Measurements from ENCODE around the gene LASP1. TPM values are rescaled to one million over a fixed set of nuclear protein-coding genes. Genes with fewer than 3 reads are reported as not detected.

LASP1 gene
- total and polyA plus RNA-seq, 2 donors (not counting 3 experiments of a cell fraction or from before 2014, with no cell fraction given): 214 to 242 TPM

DNA sequence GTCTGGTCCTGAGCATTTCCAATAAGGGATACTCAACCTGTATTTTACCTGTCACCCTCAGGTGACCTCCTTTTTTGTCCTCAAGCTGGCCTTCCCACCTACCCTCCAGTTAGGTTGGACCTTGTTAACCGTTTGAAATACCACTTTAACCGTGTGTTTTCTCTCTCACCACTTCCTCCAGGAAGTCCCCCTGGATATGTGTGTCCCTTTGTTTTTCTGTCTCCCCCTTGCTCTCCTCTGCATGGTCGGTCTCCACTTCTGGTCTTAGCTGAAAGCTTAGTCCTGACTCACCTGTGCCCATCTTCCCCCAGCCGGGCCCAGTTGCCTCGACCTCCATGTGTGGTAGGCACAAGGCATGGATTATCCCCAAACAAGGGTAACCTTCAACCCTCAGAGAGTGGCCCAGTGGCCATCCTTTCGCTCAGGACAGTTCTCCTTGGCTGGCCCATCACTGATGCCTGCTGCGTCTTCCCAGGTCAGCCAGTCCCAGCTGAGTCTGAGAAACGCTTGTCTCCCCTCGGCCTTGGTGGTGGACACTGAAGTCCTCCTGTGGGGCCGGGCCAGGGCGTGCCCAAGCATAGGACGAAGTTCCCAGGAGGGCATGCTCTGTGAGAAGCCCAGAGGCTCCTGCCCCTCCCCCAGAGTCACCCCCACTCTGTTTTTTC is 20.0 kb downstream of the LASP1 start:
- Histone ChIP-seq H3K27me3 (ENCODE audit: control insufficient read depth in 2 of 2, insufficient read depth in 2 of 2, low read length in 2 of 2) (no peaks in the 10 kb centered on the region), H3K9ac (replicated peaks; ENCODE audit: extremely low read depth, insufficient read depth, low read length) (no peak overlapping the region), H3K9me3 (replicated peaks; ENCODE audit: control insufficient read depth, insufficient read depth, low read length) (no peaks in the 10 kb centered on the region), H3K27ac (ENCODE audit: insufficient read depth, low read depth, low read length) (no peak overlapping the region), H3K4me1 (ENCODE audit: control insufficient read depth, extremely low read depth, insufficient read depth, low read length) (peaks cover 13% of the 10 kb centered on the region), H3K36me3 (ENCODE audit: control insufficient read depth in 2 of 2, extremely low read depth in 1 of 2, insufficient read depth in 2 of 2, low read length in 2 of 2) (peaks cover 9 to 55% of the 10 kb centered on the region in 2 experiments), H3K9me1 (replicated peaks; ENCODE audit: control insufficient read depth, extremely low read depth, insufficient read depth, low read length) (no peaks in the 10 kb centered on the region), H3K79me2 (ENCODE audit: control insufficient read depth, insufficient read depth, low read length) (peaks cover 44% of the 10 kb centered on the region), H4K20me1 (replicated peaks; ENCODE audit: control insufficient read depth, extremely low read depth, insufficient read depth, low read length) (no peaks in the 10 kb centered on the region), H3K4me3 (replicated peaks in 1 of 3; ENCODE audit: insufficient read depth in 1 of 3, low read depth in 1 of 3, low read length in 3 of 3) (no peak overlapping the region), H2AFZ (ENCODE audit: low read depth, low read length) (no peak overlapping the region), H3K4me2 (ENCODE audit: insufficient read depth, low read length) (no peak overlapping the region)
- intact Hi-C loops (cut with micrococcal nuclease) (no loop called here), dilution Hi-C loops (cut with MboI; ENCODE audit: extremely low pct_ligation_motif_present, low sequenced_read_pairs) (no loop called here)
- no peak for TF ChIP-seq POLR2A (IDR thresholded peaks at IDR 0.05; ENCODE audit: low read depth, low read length)
- no peak for TF ChIP-seq FOS (IDR thresholded peaks at IDR 0.05; ENCODE audit: borderline replicate concordance, insufficient read depth, low read length)
- no peak for TF ChIP-seq POLR2AphosphoS5 (IDR thresholded peaks at IDR 0.05; ENCODE audit: insufficient read depth, low read depth, low read length)
- TF ChIP-seq GATA2 (IDR thresholded peaks at IDR 0.05; ENCODE audit: insufficient read depth, insufficient read length, low read depth, low read length): no peak
- TF ChIP-seq, protein P1, sequence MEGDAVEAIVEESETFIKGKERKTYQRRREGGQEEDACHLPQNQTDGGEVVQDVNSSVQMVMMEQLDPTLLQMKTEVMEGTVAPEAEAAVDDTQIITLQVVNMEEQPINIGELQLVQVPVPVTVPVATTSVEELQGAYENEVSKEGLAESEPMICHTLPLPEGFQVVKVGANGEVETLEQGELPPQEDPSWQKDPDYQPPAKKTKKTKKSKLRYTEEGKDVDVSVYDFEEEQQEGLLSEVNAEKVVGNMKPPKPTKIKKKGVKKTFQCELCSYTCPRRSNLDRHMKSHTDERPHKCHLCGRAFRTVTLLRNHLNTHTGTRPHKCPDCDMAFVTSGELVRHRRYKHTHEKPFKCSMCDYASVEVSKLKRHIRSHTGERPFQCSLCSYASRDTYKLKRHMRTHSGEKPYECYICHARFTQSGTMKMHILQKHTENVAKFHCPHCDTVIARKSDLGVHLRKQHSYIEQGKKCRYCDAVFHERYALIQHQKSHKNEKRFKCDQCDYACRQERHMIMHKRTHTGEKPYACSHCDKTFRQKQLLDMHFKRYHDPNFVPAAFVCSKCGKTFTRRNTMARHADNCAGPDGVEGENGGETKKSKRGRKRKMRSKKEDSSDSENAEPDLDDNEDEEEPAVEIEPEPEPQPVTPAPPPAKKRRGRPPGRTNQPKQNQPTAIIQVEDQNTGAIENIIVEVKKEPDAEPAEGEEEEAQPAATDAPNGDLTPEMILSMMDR (IDR thresholded peaks at IDR 0.05; ENCODE audit: extremely low read depth in 1 of 2, insufficient read depth in 1 of 2, low read depth in 1 of 2, low read length in 2 of 2): no peak
- TF ChIP-seq EZH2 (IDR thresholded peaks at IDR 0.05; ENCODE audit: borderline replicate concordance, low read depth, low read length, severe bottlenecking): no peak
- TF ChIP-seq, protein P2, sequence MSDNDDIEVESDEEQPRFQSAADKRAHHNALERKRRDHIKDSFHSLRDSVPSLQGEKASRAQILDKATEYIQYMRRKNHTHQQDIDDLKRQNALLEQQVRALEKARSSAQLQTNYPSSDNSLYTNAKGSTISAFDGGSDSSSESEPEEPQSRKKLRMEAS (IDR thresholded peaks at IDR 0.05; ENCODE audit: insufficient read depth, insufficient read length): no peak
- TF ChIP-seq JUN (IDR thresholded peaks at IDR 0.05; ENCODE audit: borderline replicate concordance, insufficient read depth, insufficient read length, low read depth): no peak
- TF ChIP-seq MYC (IDR thresholded peaks at IDR 0.05; ENCODE audit: low read depth, low read length): no peak
- ChIA-PET POLR2A (no interaction called here), CTCF (no interaction called here)
- no TSS peak for BruUV-seq (replicated peaks)
- no peak for FAIRE-seq
- no peak for DNase-seq (ENCODE audit: low read depth, low spot score)
